Endodermal cell (in vitro differentiated cells): ENCODE data around the gene MYRIP. TPM values are rescaled to one million over a fixed set of nuclear protein-coding genes. Genes with fewer than 3 reads are reported as not detected.

Source experiments
- DNase-seq: peaks from one replicate; pipeline ENCODE4 v3.0.0-alpha.2; 2017
- H3K27ac ChIP-seq: 2 replicates; pipeline ENCODE4 v1.5.1; 2013; ENCODE audit warnings: mild to moderate bottlenecking, low read depth, low read length, moderate library complexity
- H3K27me3 ChIP-seq: 2 replicates; pipeline ENCODE4 v1.6.1; 2013; ENCODE audit warnings: mild to moderate bottlenecking, low read length, moderate library complexity; ENCODE audit not compliant: insufficient read depth, control insufficient read depth, poor library complexity, severe bottlenecking
- H3K36me3 ChIP-seq: 2 replicates; pipeline ENCODE4 v1.7.0; 2013; ENCODE audit warnings: mild to moderate bottlenecking, low read length, moderate library complexity; ENCODE audit not compliant: control insufficient read depth, insufficient read depth
- H3K4me1 ChIP-seq: one replicate; pipeline ENCODE4 v1.7.0; 2013; ENCODE audit warnings: low read length; ENCODE audit not compliant: control insufficient read depth, insufficient read depth
- H3K4me3 ChIP-seq: 2 replicates; pipeline ENCODE4 v1.5.1; 2013; ENCODE audit warnings: mild to moderate bottlenecking, low read length, moderate library complexity
- H3K9ac ChIP-seq: 2 replicates; pipeline ENCODE4 v1.6.1; 2013; ENCODE audit warnings: mild to moderate bottlenecking, low read length, moderate library complexity; ENCODE audit not compliant: poor library complexity, severe bottlenecking; ENCODE audit errors: extremely low read depth
- H3K9me3 ChIP-seq: 2 replicates; pipeline ENCODE4 v1.6.1; 2013; ENCODE audit warnings: mild to moderate bottlenecking, low read length, moderate library complexity; ENCODE audit not compliant: control insufficient read depth
- H3K27ac Mint-ChIP-seq: 2 replicates; pipeline ENCODE4 v1.8.0; 2020; ENCODE audit warnings: mixed read lengths
- H3K27me3 Mint-ChIP-seq: 2 replicates; pipeline ENCODE4 v1.8.0; 2021; ENCODE audit warnings: mild to moderate bottlenecking, mixed read lengths; ENCODE audit not compliant: insufficient read depth
- H3K36me3 Mint-ChIP-seq: 2 replicates; pipeline ENCODE4 v1.8.0; 2020; ENCODE audit warnings: low read depth, mixed read lengths
- H3K4me1 Mint-ChIP-seq: 2 replicates; pipeline ENCODE4 v1.8.0; 2020; ENCODE audit warnings: mixed read lengths
- H3K4me3 Mint-ChIP-seq: 2 replicates; pipeline ENCODE4 v1.8.0; 2020; ENCODE audit warnings: mild to moderate bottlenecking, moderate library complexity, mixed read lengths
- H3K9me3 Mint-ChIP-seq: 2 replicates; pipeline ENCODE4 v1.8.0; 2020; ENCODE audit warnings: mild to moderate bottlenecking, mixed read lengths
- WGBS, 2 experiments: methylation state at CpG; one replicate each; pipeline versions ENCODE4 v1.1.5 to v1.1.7; 2013; ENCODE audit warnings: missing lambda C conversion rate in 2 of 2, mixed read lengths in 1 of 2; ENCODE audit not compliant: insufficient coverage in 1 of 2, insufficient read length in 1 of 2; 5-methylcytosine and 5-hydroxymethylcytosine counted together
- total RNA-seq, 2 donors: library from RNA; stranded (reverse); fragmentation: NEBNext Ultra II Directional in 1 of 2; extraction: Animal tissue kit (Norgen Biotek cat#: 25700) in 1 of 2; gene quantifications; 2 replicates in 1 of 2; 3 replicates in 1 of 2; pipeline ENCODE4 v1.2.1, GENCODE V29; 2021
- TF ChIP-seq, protein P1 (sequence below): fragments of 200-600 bp; sonication (generic); conservative IDR thresholded peaks from 2 replicates; pipeline ENCODE4 v1.5.0; 2021; ENCODE audit warnings: antibody characterized with exemption, mild to moderate bottlenecking

The MYRIP gene
- total RNA-seq, 2 donors from 2014 or later: 4.3 to 4.6 TPM

DNA sequence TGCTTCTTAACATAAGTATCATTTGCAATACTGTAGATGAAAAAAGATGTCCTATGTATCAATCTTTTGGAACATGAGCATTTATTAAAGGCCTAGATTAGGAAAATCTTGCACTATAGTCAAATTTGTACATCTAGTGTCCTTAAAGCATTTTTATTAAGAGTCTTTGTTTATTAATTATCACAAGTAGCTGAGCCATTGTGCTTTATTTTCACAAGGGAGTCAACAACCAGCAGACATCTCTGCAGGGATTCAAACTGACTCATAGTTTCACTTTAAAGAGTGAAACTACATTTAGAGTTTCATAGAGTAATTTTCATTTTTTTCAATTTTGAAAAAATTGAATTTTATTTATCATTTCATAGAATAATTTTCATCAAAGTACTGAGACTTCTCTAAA, 405.6 kb downstream of the MYRIP start:
- Mint-ChIP-seq H3K9me3 (no peaks in the 10 kb centered on the region), H3K27me3 (no peaks in the 10 kb centered on the region), H3K36me3 (no peaks in the 10 kb centered on the region), H3K4me1 (no peaks in the 10 kb centered on the region), H3K27ac (no peak overlapping the region), H3K4me3 (no peak overlapping the region)
- no peak for DNase-seq
- Histone ChIP-seq H3K27ac (no peak overlapping the region), H3K4me3 (no peak overlapping the region), H3K4me1 (no peaks in the 10 kb centered on the region), H3K9ac (no peak overlapping the region), H3K9me3 (no peaks in the 10 kb centered on the region), H3K27me3 (no peaks in the 10 kb centered on the region), H3K36me3 (no peaks in the 10 kb centered on the region)
- TF ChIP-seq, protein P1, sequence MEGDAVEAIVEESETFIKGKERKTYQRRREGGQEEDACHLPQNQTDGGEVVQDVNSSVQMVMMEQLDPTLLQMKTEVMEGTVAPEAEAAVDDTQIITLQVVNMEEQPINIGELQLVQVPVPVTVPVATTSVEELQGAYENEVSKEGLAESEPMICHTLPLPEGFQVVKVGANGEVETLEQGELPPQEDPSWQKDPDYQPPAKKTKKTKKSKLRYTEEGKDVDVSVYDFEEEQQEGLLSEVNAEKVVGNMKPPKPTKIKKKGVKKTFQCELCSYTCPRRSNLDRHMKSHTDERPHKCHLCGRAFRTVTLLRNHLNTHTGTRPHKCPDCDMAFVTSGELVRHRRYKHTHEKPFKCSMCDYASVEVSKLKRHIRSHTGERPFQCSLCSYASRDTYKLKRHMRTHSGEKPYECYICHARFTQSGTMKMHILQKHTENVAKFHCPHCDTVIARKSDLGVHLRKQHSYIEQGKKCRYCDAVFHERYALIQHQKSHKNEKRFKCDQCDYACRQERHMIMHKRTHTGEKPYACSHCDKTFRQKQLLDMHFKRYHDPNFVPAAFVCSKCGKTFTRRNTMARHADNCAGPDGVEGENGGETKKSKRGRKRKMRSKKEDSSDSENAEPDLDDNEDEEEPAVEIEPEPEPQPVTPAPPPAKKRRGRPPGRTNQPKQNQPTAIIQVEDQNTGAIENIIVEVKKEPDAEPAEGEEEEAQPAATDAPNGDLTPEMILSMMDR: no peak

DNA sequence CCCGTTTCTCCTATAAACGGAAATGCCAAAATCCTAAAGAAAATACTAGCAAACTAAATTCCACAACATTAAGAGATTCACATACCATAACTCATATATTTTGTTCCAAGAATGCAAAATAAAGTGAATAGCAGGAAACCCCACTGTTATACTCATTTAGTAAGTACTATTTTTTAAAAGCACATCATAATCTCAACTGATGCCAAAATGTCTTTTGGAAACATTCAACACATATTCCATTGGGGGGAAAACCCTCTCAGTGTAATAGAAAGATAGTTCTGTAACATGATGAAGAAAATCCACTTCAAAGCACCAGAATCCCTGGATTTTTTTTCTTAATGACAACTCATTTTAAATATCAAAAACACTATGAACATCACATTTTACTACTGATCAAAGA, 407.1 kb downstream of the MYRIP start:
- no peaks in the 10 kb centered on the region for H3K27me3 Mint-ChIP-seq
- H3K36me3 Mint-ChIP-seq: no peaks in the 10 kb centered on the region
- no peak overlapping the region for H3K4me3 Mint-ChIP-seq
- H3K27me3 ChIP-seq: no peaks in the 10 kb centered on the region
- TF ChIP-seq, protein P1: no peak
- WGBS, 2 experiments: 76 to 80% methylated on average over 1 to 2 of the region's 2 CpGs
- H3K27ac ChIP-seq: no peak overlapping the region
- H3K36me3 ChIP-seq: no peaks in the 10 kb centered on the region
- no peak for DNase-seq
- no peak overlapping the region for H3K27ac Mint-ChIP-seq
- no peaks in the 10 kb centered on the region for H3K4me1 ChIP-seq
- no peaks in the 10 kb centered on the region for H3K4me1 Mint-ChIP-seq
- no peaks in the 10 kb centered on the region for H3K9me3 ChIP-seq
- H3K4me3 ChIP-seq: no peak overlapping the region
- no peak overlapping the region for H3K9ac ChIP-seq
- no peaks in the 10 kb centered on the region for H3K9me3 Mint-ChIP-seq

DNA sequence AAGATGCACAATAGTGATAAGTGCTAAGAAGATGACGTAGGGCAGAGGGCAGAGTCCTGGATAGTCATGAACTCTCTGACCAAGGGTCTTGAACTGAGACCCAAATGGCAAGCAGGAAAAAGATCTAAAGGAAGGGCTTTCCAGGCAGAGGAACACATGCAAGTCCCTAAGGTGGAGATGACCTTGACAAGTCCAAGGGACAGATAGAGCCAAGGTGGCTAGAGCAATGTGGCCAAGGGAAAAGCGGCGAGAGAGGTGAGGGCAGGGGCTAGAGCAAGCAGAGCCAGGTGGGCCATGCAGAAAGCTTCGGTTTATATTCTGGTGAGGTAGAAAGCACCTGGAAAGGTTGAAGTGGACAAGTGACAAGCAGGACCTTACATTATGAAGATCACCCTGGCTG, 414.4 kb downstream of the MYRIP start:
- TF ChIP-seq, protein P1: no peak
- no peak overlapping the region for H3K9ac ChIP-seq
- H3K36me3 Mint-ChIP-seq: no peaks in the 10 kb centered on the region
- 90 to 95% methylated on average over 2 to 4 of the region's 4 CpGs for WGBS, 2 experiments
- H3K27me3 ChIP-seq: no peaks in the 10 kb centered on the region
- no peaks in the 10 kb centered on the region for H3K4me1 ChIP-seq
- H3K9me3 ChIP-seq: no peaks in the 10 kb centered on the region
- H3K36me3 ChIP-seq: no peaks in the 10 kb centered on the region
- H3K27ac Mint-ChIP-seq: no peak overlapping the region
- H3K27ac ChIP-seq: no peak overlapping the region
- no peaks in the 10 kb centered on the region for H3K4me1 Mint-ChIP-seq
- no peak for DNase-seq
- no peak overlapping the region for H3K4me3 Mint-ChIP-seq
- H3K4me3 ChIP-seq: no peak overlapping the region
- H3K27me3 Mint-ChIP-seq: no peaks in the 10 kb centered on the region
- no peaks in the 10 kb centered on the region for H3K9me3 Mint-ChIP-seq
